T-helper 2 cell treated with Interferon-gamma antibody and Interleukin-4, amounts not matched to agents 100 ng/mL and 5 ng/mL, for 36 hours (primary cell): ENCODE data around the gene FHIP2A. TPM values are rescaled to one million over a fixed set of nuclear protein-coding genes. Genes with fewer than 3 reads are reported as not detected.
"Not testable (repeated sequence)": the region's sequence is repeated elsewhere in the genome, so short reads cannot be mapped to it uniquely, and the experiment has no call there.

Experiments used
- intact Hi-C: fragments of 100-400 bp; cut with micrococcal nuclease; formaldehyde crosslinking; loops from one replicate; pipeline ENCODE4 v1.15.1; 2023
- total RNA-seq: library from RNA; stranded (reverse); gene quantifications from 2 replicates; pipeline ENCODE4 v1.2.3, GENCODE V29; 2022

The FHIP2A gene
- total RNA-seq, 1 donor from 2014 or later = 35.3 TPM

DNA sequence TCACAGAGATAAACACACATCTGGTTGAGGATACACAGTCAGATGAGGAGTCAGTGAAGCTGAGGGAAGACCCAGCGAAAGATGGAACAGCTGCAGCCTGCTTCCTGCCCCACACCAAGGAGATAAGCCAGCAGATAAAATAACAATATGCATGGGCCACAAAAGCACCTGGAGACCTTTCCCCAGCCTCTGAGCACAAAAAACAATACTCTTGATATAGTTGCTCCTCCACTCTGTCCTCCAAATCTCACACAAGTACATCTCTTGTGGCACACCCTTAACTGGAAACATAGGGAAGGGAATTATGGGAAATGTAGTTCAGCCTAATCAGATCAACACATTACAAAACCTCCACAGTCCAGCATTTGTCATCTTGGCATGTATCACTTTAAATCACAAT is 9.7 kb upstream of the FHIP2A start:
- intact Hi-C loops = loop anchor here (1.0 kb wide), 2 partner anchors 9 to 11 kb away; partner anchors contain the start of gene FHIP2A

DNA sequence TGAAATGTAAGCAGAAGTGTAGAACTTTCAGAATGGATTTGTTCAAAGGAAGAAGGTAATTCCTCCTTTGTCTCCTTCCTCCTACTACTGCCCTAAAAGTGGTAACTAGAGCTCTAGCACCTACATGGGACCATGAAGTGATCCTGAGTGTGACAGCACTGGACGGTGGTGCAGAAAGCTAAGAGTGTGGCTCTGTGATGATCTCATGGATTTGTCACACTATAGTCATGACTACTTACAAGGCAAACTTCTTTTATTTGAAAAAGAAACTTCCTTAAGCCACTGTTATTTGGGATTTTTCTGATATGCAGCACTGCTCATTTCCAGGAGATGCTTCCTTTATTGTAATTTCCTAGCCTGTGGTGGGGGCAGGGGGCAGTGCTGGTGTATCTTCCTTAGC is 5.8 kb upstream of the FHIP2A start:
- intact Hi-C loops = no loop called here

DNA sequence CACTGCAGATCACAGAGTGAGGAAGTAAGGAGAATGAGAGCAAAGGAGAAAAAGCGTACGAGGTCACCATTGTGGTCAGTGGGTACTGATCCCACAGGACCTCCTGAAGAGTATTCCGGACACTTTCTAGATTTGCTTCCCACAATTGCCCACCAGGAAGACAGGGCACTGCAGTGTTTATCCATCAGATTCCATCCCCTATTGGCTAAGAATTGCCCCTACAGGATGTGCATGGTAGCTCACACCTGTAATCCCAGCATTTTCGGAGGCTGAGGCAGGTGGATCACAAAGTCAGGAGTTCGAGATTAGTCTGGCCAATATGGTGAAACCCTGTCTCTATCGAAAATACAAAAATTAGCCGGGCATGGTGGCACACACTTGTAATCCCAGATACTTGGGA is 5.3 kb upstream of the FHIP2A start:
- intact Hi-C loops = no loop called here

DNA sequence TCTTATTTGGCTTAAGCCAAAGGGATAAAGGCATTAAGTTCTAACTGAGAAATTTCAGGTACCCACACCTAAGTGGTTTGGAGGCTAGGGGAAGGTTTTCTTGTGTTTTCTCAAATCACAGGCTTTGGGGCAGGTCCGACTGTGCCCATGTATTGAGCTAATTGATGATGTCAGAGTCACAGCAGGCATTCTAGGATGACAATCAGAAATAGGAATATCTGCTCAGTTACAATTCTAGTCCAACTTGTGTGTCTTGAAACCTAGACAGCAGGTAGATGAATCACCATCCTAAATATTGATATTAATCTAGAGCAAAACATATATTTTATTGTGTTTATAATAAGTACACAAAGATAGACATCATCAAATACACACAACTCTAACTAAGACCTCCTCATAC is 2.3 kb upstream of the FHIP2A start:
- intact Hi-C loops = no loop called here

DNA sequence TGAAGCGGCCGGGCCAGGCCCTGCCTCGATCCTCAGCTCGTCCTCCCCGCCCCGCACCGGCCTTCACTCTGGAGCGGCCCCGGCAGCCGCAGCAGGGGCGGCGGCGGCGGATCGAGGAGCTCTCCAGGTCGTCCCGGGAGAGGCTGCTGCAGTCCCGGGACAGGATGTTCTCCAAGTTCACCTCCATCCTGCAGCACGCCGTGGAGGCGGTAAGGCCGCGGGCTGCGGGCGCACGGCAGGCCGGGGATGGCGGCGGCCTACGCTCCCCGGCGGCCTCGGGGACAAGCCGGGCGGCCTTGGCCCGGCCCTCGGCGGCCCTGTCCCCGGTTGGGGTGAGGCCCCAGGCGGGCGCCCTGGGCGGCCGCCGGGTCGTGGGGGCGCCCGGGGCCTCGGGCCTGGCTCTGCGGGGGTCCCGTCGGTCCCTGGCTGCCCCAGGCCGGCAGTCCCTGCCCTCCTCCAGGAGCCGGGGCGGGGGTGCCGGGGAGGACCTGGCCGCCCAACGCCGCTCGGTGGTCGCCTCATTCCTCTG is 399 bp downstream of the FHIP2A start:
- intact Hi-C loops = loop anchor here (1.0 to 10.0 kb wide), 8 partner anchors 11 to 271 kb away; partner anchors contain the start of gene TRUB1

DNA sequence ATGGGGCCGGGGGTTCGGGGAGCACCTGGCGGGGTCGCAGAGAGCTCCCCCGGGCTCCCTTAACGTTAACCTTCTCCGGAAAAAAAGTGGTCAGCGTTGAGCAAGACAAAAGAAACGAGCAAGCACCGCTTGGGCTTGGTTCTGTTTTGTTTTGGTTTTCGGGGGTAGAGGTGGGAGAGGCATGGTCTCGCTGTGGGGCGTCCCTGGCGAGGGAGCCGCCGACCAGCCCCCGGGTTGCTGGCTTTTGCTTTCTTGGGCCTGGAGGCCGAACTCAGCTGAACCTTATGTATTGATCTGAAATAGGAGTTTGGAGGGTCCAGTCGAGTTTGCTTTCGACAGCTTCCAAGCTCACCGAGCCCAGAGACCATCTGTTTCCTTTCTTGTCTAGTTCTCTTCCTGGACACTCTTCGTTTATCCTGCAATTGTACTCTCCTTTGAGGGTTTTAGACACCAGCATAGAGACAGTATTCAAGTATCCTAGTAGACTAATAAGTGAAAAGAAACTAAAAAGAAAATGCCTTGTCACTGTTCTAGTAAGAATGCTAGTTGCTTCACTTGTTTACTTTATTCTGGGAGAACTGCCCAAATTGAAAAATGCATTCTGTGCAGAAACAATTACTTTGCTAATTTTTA is 980 bp downstream of the FHIP2A start:
- intact Hi-C loops = loop anchor here (2.0 to 10.0 kb wide), 5 partner anchors 34 to 115 kb away; partner anchors contain the start of gene TRUB1

DNA sequence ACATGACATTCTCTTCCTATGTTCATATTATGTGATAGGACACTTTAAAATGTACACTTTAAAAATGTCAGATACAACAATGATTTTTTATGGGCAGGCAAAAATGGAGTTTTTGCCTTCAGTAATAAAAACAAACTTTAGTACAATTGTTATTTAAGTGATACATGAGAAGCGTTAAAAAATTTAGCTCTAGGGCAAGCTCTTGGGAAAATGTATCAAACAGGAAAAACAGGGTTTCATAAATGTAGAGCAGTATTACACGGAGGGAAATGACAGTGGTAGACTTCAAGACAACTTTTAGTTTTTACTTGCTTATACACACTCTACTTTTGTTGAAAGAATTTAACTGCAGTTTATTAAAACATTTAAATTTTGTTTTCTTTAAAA is 1.5 kb downstream of the FHIP2A start:
- intact Hi-C loops = loop anchor here (2.0 to 10.0 kb wide), 5 partner anchors 34 to 114 kb away; partner anchors contain the start of gene TRUB1

DNA sequence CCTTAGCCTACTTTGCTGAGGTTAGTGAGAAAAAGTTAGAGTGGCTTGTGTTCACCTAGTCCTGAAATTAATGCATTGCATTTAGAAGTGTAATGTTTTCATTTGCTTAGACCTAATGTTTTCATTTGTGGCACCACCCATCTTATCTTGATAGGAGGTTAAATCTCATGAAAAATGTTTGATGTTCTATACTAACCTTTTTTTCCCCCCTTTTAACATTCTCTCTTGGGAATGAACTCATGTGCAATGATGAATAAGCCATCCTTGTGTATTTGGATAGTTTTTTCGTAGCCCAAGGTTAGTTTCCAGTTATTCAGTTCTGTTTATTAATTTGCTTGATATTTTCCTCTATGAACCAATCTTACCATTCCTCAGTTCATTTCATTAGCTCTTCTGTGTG is 2.8 kb downstream of the FHIP2A start:
- intact Hi-C loops = loop anchor here (5.0 to 10.0 kb wide), 4 partner anchors 37 to 113 kb away; partner anchors contain the start of gene TRUB1

DNA sequence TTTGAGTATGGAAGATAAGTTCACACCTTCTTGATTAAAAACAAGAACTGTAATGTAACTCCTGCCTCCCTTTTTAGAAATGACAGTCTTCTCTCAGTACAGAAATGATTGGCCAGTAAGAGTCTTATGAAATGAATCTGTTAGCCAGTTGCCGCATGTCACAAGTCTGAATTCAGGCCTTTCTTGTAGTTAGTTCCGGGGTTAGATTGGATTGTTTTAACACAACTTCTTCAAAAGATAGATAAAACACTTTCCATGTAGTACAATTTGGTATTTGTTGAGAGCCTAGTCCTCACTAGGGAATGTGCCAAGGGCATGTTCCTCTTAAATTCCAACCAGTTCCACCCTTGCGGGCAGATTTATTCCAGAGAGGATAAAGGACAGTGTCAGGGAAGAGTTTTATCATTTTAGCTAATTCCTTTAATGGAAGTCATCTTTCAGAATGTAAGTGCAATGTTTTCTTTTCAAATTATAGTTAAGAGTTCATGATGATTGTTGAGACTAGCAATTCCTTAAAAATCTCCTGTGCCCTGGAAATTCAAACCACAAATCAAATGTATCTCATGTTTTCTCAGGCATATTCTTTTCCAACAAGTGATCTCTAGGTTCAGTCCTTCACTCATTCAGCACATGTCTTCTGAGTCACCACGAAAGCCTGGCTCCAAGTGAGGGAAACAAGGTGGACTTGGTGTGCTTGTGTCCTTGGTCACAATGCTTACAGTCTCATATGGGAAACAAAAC is 4.1 kb downstream of the FHIP2A start:
- intact Hi-C loops = loop anchor here (10.0 kb wide), 1 partner anchor 61 kb away; no protein-coding TSS in a partner anchor

DNA sequence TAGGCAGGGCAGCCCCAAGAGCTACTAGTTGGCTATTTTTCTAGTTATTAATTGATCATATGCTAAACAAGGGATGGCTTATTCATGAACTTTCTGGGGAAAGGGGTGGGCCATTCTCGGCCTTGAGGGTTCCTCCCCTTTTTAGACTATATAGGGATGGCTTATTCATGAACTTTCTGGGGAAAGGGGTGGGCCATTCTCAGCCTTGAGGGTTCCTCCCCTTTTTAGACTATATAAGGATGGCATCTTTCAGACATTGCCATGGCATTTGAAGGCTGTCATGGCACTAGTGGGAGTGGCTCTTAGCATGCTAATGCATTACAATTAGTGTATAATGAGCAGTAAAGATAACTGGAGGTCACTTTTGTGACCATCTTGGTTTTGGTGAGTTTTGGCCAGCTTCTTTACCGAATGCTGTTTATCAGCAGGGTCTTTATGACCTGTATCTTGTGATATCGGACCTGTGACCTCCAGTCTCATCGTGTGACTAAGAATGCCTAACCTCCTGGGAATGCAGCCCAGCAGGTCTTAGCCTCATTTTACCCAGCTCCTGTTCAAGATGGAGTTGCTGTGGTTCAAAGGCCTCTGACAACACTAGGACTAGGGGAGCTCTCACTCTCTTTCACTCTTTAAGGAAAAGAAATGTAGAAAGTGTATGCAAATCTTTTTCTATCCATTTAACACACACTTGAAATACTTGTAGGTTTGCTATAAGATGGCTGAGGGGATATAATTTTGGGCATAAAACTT is 7.8 kb downstream of the FHIP2A start:
- intact Hi-C loops = loop anchor here (10.0 kb wide), 1 partner anchor 65 kb away; no protein-coding TSS in a partner anchor

DNA sequence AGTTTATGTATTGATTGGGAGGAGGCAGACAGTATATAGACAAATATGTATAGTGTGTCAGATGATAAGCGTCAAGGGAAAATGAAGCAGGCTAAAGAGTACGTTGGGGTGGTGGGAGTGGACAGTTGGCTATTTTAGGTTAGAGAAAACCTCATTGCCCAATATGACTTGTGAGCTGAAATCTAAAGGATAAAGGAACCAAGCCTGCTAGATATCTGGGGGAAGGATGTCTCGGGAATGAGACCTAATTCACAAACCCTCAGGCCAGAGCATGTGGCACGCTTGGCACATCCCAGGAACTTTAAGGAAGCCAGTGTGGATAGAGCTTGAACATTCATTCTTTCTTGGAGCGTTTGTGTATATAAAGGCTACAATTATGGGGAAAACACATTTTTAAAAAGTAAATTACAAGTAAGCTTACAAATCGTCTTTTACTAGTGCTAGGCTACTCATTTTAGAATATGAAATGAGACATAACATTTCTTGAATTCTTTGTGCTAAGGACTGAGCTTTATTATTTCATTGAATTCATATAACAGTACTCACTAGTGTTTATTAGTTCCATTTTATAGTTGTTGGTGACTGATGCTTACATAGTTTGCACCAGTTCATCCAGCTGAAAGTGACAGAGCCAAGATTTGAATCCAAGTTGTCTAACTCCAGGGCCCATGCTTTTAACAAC is 9.7 kb downstream of the FHIP2A start:
- intact Hi-C loops = no loop called here

DNA sequence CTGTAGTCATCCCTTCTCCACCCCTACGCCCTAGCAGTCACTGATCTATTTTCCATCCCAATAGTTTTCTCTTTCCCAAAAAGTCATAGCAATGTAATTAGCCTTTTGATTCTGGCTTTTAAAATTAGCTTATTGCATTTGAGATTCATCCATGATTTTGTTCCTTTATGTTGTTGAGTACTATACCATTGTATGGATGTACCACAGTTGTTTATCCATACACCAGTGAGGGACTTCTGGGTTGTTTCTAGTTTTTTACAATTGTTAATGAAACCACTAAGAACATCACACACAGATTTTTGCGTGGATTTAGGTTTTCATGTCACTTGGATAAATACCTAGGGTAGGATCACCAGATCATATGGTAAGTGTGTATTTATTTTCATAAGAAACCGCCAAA is 16.1 kb downstream of the FHIP2A start:
- intact Hi-C loops = no loop called here

DNA sequence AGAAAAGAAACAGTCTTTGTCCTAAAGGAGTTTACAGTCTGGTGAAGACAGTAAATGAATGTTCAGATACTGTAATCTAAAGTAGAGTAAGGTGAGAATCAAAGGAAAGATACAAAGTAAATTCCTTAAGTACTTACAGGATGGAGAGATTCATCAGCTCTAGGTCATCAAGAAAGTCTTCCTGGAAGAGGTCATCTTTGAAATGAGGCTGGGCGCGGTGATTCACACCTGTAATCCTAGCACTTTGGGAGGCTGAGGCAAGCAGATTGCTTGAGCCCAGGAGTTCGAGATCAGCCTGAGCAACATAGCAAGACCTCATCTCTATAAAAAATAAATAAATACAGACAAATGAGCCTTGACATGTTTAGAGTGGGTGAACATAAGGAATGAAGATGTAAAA is 18.3 kb downstream of the FHIP2A start:
- intact Hi-C loops = no loop called here

DNA sequence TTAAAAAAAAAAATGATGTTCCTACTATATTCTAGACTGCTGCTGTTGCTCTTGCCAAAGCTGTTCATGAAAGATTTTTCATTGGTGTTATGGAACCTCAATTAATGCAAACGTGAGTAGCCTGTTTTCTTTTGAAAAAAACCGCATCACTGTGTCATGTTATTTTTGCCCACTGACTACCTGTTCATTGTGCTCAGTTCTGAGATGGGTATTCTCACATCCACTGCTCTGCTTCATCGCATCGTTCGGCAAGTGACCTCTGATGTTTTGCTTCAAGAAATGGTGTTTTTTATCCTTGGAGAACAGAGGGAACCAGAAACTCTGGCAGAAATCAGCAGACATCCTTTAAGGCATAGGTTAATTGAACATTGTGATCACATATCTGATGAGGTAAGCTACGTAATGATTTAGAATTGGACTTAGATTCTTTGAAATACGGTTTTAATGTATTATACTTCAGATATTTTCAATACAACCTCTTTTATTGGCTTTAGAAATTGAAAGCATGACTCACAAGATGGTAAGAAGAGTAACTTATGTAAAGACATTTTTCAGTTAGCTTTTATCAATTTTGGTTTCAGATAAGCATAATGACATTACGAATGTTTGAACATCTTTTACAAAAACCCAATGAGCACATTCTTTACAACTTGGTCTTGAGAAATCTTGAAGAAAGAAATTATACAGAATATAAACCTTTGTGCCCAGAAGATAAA is 24.6 kb downstream of the FHIP2A start:
- intact Hi-C loops = no loop called here

DNA sequence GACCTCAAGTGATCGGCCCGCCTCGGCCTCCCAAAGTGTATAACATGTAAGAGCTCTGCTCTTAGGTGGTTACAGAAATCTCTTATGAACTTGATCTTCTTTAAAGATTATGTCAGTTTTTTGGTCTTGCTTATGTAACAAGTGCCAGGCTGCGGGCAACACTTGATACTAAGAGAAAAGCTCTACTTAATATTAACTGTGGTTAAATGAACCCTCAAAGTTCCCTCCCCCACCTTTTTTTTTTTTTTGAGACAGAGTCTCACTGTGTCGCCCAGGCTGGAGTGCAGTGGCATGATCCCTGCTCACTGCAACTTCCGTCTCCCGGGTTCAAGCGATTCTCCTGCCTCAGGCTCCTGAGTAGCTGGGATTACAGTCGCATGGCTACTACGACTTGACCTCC is 25.9 kb downstream of the FHIP2A start:
- intact Hi-C loops = not testable (repeated sequence)

DNA sequence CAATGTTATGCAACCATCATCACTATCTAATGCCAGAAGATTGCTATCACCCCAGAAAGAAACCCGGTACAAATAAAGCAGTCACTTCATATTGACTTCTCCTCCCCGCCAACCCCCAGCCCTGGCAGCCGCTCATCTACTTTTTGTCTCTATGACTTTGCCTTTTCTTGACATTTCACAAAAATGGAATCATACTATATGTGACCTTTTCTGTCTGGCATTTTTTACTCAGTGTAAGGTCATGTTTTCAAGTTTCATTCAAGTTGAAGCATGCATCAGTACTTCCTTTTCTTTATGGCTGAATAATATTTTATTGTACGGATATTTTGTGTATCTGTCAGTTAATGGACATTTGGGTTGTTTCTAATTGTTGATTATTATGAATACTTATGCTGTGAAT is 28.1 kb downstream of the FHIP2A start:
- intact Hi-C loops = no loop called here

DNA sequence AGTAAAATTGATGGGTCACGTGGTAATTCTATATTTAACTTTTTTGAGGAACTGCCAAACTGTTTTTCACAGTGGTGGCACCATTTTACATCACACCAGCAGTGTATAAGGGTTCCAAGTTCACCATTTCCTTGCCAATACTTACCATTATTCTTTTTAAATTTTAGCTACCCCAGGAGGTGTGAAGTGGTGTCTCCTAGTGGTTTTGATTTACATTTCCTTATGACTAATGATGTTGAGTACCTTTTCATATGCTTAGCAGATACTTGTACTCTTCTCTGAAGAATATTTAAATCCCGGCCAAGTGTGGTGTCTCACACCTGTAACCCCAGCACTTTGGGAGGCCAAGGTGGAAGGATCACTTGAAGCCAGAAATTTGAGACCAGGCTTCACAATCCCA is 28.5 kb downstream of the FHIP2A start:
- intact Hi-C loops = no loop called here

DNA sequence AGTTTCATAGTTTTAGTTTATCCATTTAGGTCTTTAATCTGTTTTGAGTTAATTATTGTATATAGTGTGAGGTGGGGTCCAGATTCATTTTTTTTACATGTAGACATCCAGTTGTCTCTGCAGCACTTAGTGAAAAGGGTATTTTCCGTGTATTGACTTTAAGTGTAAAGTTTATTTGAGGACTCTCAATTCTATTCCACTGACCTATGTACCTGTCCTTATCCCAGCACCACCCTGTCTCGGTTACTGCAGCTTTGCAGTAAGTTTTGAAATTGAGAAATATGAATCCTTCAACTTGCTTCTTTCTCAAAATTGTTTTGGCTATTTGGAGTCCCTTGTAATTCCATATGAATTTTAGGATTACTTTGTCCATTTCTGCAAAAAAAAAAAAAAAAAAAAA is 29.8 kb downstream of the FHIP2A start:
- intact Hi-C loops = no loop called here

DNA sequence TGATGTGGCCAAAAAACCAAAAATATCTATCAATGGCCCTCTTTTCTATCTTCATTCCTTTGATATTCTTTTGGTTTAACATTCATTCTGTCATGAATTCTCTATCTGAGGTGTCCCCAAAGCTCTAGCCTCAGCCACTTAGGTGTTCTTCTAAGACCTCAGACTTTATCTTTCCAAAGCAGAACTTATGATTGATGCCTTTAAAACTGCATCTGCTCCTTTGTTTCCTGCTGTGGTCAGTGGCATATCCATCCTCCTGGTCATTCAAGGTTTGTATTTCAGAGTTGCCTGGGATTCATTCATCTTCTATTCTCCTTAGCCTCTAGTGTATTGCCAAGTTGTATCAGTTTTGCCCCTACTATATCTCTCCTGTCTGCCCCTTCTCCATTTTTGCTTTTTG is 30.6 kb downstream of the FHIP2A start:
- intact Hi-C loops = no loop called here

DNA sequence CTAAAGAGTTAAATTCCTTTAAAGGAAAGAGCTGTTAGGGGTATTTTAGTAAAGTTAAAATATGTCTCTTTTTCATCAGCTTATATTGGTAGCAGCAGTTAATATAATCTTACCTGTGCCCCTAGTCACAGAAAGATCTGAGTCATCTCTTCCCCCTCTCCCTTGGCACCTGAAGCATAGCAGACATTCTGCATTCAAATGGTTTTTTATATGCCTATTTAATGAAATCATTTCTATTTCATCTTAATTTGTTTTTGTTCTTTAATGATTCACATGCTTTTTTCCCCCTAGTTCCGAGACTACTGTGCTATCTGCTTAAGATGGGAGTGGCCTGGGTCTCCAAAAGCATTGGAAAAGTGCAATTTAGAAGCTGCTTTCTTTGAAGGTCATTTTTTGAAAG is 33.3 kb downstream of the FHIP2A start:
- intact Hi-C loops = no loop called here
